ENCODE measurements around the gene KCNE1.
"Not testable (repeated sequence)": the region's sequence is repeated elsewhere in the genome, so short reads cannot be mapped to it uniquely, and the experiment has no call there.

The KCNE1 gene

DNA sequence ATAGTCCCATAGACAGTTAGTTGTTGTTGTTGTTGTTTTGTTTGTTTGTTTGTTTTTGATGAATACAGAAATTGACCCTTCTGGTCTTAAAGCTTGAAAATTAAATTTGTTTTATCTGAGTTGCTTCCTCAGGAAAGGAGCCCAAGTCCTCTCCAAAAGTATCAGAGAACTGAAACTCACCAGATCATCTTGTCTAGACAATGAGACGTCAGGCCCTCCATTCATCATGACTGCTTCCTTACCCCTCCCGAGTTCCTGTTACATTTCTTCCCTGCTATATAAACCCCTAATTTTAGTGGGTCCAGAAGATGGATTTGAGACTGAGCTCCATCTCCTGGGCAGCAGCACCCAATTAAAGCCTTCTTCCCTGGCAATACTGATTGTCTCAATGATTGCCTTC lies 105.3 kb downstream of the KCNE1 start:
- DNase-seq: not testable (repeated sequence)

DNA sequence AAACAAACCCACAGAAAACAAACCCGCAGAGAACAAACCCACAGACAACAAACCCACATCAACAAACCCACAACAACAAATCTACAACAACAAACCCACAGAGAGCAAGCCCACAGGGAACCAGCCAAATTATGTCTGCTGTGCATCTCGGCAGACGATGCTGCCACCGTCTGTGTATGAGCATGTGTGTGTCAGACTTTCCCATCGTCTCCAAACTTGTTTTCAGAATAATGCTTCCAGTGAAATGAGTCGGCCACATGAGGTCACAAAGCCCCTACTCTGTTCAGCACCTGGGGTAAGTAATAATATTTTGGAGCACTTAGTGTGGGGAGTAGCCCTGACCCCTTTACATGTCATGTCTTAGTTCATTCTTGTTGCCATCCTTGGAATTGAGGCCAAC lies 105.9 kb downstream of the KCNE1 start:
- not testable (repeated sequence) for DNase-seq

DNA sequence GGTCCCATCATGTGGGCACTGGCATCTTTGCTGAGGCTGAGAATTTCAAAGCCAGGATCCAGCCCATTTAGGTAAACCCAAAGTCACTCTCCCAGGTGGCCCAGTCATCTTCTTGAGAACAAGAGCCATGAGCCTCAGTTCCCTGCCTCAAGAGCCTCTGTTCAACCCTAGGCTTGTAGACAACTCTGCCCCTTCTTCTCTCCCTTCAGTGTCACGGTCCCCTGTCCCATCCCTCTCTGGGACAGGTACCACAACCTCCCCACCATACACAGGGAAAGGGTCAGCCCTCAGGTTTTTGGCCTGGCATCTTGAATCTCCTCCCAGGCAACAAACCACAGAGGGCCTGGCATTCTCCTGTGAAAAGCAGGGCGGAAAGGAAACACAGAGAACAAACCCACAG lies 106.3 kb downstream of the KCNE1 start:
- DNase-seq: not testable (repeated sequence)

DNA sequence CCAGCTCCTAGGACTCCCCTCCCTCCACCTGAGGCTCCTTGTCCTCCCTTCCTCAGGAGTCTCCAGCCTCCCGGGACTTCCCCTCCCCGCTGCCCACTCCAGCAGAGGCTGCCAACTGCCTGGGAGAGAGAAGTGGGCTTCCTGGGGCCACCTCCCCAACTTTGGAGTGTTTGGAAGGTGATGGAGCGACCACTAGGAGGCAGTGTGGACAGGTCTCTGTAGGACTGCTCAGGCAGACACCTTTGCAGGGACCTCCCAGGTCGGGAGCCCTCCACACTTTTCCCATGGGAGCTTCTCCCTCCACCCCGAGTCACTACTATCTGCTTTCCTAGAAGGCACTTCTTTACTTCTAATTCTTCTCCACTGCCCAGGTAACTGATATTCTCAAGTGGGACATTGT lies 107.3 kb downstream of the KCNE1 start:
- not testable (repeated sequence) for DNase-seq

DNA sequence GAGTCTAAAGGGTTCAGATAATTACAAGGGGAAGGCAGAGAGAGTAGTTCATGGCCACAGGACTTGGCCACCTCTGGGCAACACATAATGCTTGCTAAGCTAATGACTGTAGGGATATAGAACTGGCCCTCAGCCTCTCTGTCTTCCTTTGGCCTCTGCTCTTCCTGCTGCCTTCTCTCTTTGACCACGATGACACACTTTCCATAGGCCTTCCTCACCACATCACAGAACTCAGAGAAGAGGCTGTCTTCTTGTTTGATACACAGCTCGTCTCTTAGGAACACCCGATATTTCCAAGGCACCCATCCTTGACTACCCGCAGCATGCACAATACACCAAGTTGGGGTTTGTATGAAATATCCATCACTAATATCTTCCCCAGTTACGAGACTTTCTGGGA lies 111.5 kb downstream of the KCNE1 start:
- DNase-seq: not testable (repeated sequence)

Measured in NCI-H2029 (cell line).